ENCODE measurements around the gene VAC14. TPM values are rescaled to one million over a fixed set of nuclear protein-coding genes. Genes with fewer than 3 reads are reported as not detected.
"Not testable (repeated sequence)": the region's sequence is repeated elsewhere in the genome, so short reads cannot be mapped to it uniquely, and the experiment has no call there.

The VAC14 gene
- total RNA-seq, 1 donor from 2014 or later: 26.2 TPM

GRCh38 chr16:70749006-70749678 is 51.8 kb downstream of the VAC14 start:
- intact Hi-C loops (cut with DNase I): no loop called here
- DNase-seq (ENCODE audit: low spot score): no peak

GRCh38 chr16:70747703-70748631 is 53.0 kb downstream of the VAC14 start:
- intact Hi-C loops (cut with DNase I): no loop called here
- DNase-seq (ENCODE audit: low spot score) (no peak), ATAC-seq (no peak)

More at GRCh38 chr16:70749006-70749678, 51.8 kb downstream of the VAC14 start:
- ATAC-seq: no peak

- ATAC-seq (peak; percentile 42), DNase-seq (ENCODE audit: low spot score) (no peak)
- intact Hi-C loops (cut with DNase I): no loop called here
Observed at GRCh38 chr16:70746708-70747424, 54.1 kb downstream of the VAC14 start.

- DNase-seq (ENCODE audit: low spot score): peak; percentile 80
- intact Hi-C loops (cut with DNase I): no loop called here
Observed at GRCh38 chr16:70746040-70746707, 54.8 kb downstream of the VAC14 start.

GRCh38 chr16:70745536-70746025 is 55.4 kb downstream of the VAC14 start:
- ATAC-seq: no peak
- DNase-seq (ENCODE audit: low spot score): no peak
- intact Hi-C loops (cut with DNase I): no loop called here

More at GRCh38 chr16:70746040-70746707, 54.8 kb downstream of the VAC14 start:
- peak; percentile 13 for ATAC-seq

GRCh38 chr16:70744366-70744765 is 56.6 kb downstream of the VAC14 start:
- no peak for ATAC-seq
- DNase-seq (ENCODE audit: low spot score): no peak
- intact Hi-C loops (cut with DNase I): no loop called here

- DNase-seq (ENCODE audit: low spot score) (no peak), ATAC-seq (no peak)
- intact Hi-C loops (cut with DNase I): no loop called here
Observed at GRCh38 chr16:70743791-70744190, 57.2 kb downstream of the VAC14 start.

GRCh38 chr16:70742967-70743366 is 58.0 kb downstream of the VAC14 start:
- ATAC-seq; DNase-seq (ENCODE audit: low spot score); intact Hi-C loops (cut with DNase I): not testable (repeated sequence)

- intact Hi-C loops (cut with DNase I): no loop called here
- DNase-seq (ENCODE audit: low spot score) (no peak), ATAC-seq (no peak)
Observed at GRCh38 chr16:70741783-70742125, 59.2 kb downstream of the VAC14 start.

- DNase-seq (ENCODE audit: low spot score) (no peak), ATAC-seq (no peak)
- intact Hi-C loops (cut with DNase I): no loop called here
Observed at GRCh38 chr16:70740914-70741782, 59.8 kb downstream of the VAC14 start.

GRCh38 chr16:70740174-70740913 is 60.6 kb downstream of the VAC14 start:
- DNase-seq (ENCODE audit: low spot score): no peak
- ATAC-seq: no peak
- intact Hi-C loops (cut with DNase I): no loop called here

- intact Hi-C loops (cut with DNase I): no loop called here
- ATAC-seq: no peak
Observed at GRCh38 chr16:70739389-70739788, 61.6 kb downstream of the VAC14 start.

GRCh38 chr16:70738083-70738977 is 62.6 kb downstream of the VAC14 start:
- peak; percentile 69 for ATAC-seq
- peak; percentile 77 for DNase-seq (ENCODE audit: low spot score)
- intact Hi-C loops (cut with DNase I): no loop called here

More at GRCh38 chr16:70739389-70739788, 61.6 kb downstream of the VAC14 start:
- DNase-seq (ENCODE audit: low spot score): no peak

- ATAC-seq (peak; percentile 87), DNase-seq (ENCODE audit: low spot score) (peak; percentile 82)
- intact Hi-C loops (cut with DNase I): no loop called here
Observed at GRCh38 chr16:70737377-70738082, 63.4 kb downstream of the VAC14 start.

GRCh38 chr16:70736465-70737376 is 64.2 kb downstream of the VAC14 start:
- DNase-seq (ENCODE audit: low spot score) (no peak), ATAC-seq (peak; percentile 6)
- intact Hi-C loops (cut with DNase I): no loop called here

All from sciatic nerve (tissue), 2 donors.